IPS-NIHi7 (cell line): ENCODE data around the gene S100A14.
A peak's percentile ranks its signal among the peaks of the same experiment; 100 is the strongest.
"Not testable (repeated sequence)": the region's sequence is repeated elsewhere in the genome, so short reads cannot be mapped to it uniquely, and the experiment has no call there.

ENCODE experiments used
- DNase-seq: peaks from one replicate; pipeline ENCODE4 v3.0.0; 2012; ENCODE audit warnings: mixed read lengths; ENCODE audit errors: extremely low spot score

The S100A14 gene

GRCh38 chr1:153616144-153616916, at the start of gene S100A14:
Gene S100A14 (minus strand): TSS chr1:153616325. CDS start chr1:153615858, 467 bp downstream.
- DNase-seq: no peak

- no peak for DNase-seq
Measured at GRCh38 chr1:153663211-153663610, 47.1 kb upstream of the S100A14 start.

GRCh38 chr1:153662269-153662668, 46.1 kb upstream of the S100A14 start:
- no peak for DNase-seq

GRCh38 chr1:153661111-153661708, 45.1 kb upstream of the S100A14 start:
- DNase-seq: no peak

GRCh38 chr1:153659656-153660055, 43.5 kb upstream of the S100A14 start:
- DNase-seq: no peak

GRCh38 chr1:153659175-153659534, 43.0 kb upstream of the S100A14 start:
- DNase-seq: no peak

- peak; percentile 93 for DNase-seq
Measured at GRCh38 chr1:153658400-153659174, 42.5 kb upstream of the S100A14 start, which contains the start of gene SNAPIN. Gene SNAPIN (plus strand): TSS chr1:153658703. CDS start chr1:153658744, 41 bp downstream.

GRCh38 chr1:153655333-153655732, 39.2 kb upstream of the S100A14 start:
- DNase-seq: no peak

- DNase-seq: no peak
Measured at GRCh38 chr1:153652805-153653500, 36.8 kb upstream of the S100A14 start.

GRCh38 chr1:153651771-153652170, 35.6 kb upstream of the S100A14 start:
- no peak for DNase-seq

GRCh38 chr1:153649863-153650235, 33.7 kb upstream of the S100A14 start:
- no peak for DNase-seq

- DNase-seq: no peak
Measured at GRCh38 chr1:153649137-153649862, 33.2 kb upstream of the S100A14 start.

GRCh38 chr1:153648000-153648643, 32.0 kb upstream of the S100A14 start:
- DNase-seq: no peak

GRCh38 chr1:153647346-153647714, 31.2 kb upstream of the S100A14 start:
- DNase-seq: peak; percentile 31

- DNase-seq: no peak
Measured at GRCh38 chr1:153646672-153647345, 30.7 kb upstream of the S100A14 start.

- DNase-seq: no peak
Measured at GRCh38 chr1:153643816-153644215, 27.7 kb upstream of the S100A14 start.

- no peak for DNase-seq
Measured at GRCh38 chr1:153643100-153643499, 27.0 kb upstream of the S100A14 start.

GRCh38 chr1:153642161-153642560, 26.0 kb upstream of the S100A14 start:
- DNase-seq: no peak

- DNase-seq: no peak
Measured at GRCh38 chr1:153640861-153641260, 24.7 kb upstream of the S100A14 start.

GRCh38 chr1:153640213-153640612, 24.1 kb upstream of the S100A14 start:
- DNase-seq: not testable (repeated sequence)
